T-helper 2 cell treated with Interferon-gamma antibody and Interleukin-4, amounts not matched to agents 5 μg/mL and 100 μg/mL, for 36 hours (primary cell): ENCODE measurements around the gene AOPEP.
A peak's percentile ranks its signal among the peaks of the same experiment; 100 is the strongest.
"Not testable (repeated sequence)": the region's sequence is repeated elsewhere in the genome, so short reads cannot be mapped to it uniquely, and the experiment has no call there.

Experiments
- DNase-seq: peaks from one replicate; pipeline ENCODE4 v3.0.0; 2021; ENCODE audit warnings: low spot score
- H3K27ac Mint-ChIP-seq: one replicate; pipeline ENCODE4 v1.8.0; 2021; ENCODE audit warnings: mild to moderate bottlenecking, mixed read lengths
- H3K27me3 Mint-ChIP-seq: one replicate; pipeline ENCODE4 v1.8.0; 2021; ENCODE audit warnings: low read depth, mixed read lengths
- H3K36me3 Mint-ChIP-seq: one replicate; pipeline ENCODE4 v1.8.0; 2021; ENCODE audit warnings: low read depth, mixed read lengths
- H3K4me1 Mint-ChIP-seq: one replicate; pipeline ENCODE4 v1.8.0; 2021; ENCODE audit warnings: low read depth, mixed read lengths
- H3K4me3 Mint-ChIP-seq: one replicate; pipeline ENCODE4 v1.8.0; 2022; ENCODE audit warnings: mild to moderate bottlenecking, moderate library complexity, mixed read lengths
- H3K9me3 Mint-ChIP-seq: one replicate; pipeline ENCODE4 v1.8.0; 2021; ENCODE audit warnings: mixed read lengths

AOPEP gene

GRCh38 chr9:95015569-95015968 lies 289.1 kb downstream of the AOPEP start:
- Mint-ChIP-seq H3K4me3 (no peak overlapping the region), H3K27me3 (no peaks in the 10 kb centered on the region), H3K9me3 (no peaks in the 10 kb centered on the region), H3K36me3 (peaks cover 13% of the 10 kb centered on the region), H3K27ac (no peak overlapping the region), H3K4me1 (peaks cover 4% of the 10 kb centered on the region)
- DNase-seq, result no peak

GRCh38 chr9:95017062-95017461 lies 290.6 kb downstream of the AOPEP start:
- DNase-seq, result no peak
- Mint-ChIP-seq H3K9me3 (no peaks in the 10 kb centered on the region), H3K27me3 (no peaks in the 10 kb centered on the region), H3K4me3 (no peak overlapping the region), H3K4me1 (peaks cover 4% of the 10 kb centered on the region), H3K36me3 (peaks cover 13% of the 10 kb centered on the region), H3K27ac (no peak overlapping the region)

- Mint-ChIP-seq H3K4me3 (no peak overlapping the region), H3K27me3 (no peaks in the 10 kb centered on the region), H3K9me3 (no peaks in the 10 kb centered on the region), H3K27ac (no peak overlapping the region), H3K36me3 (peaks cover 13% of the 10 kb centered on the region), H3K4me1 (peaks cover 4% of the 10 kb centered on the region)
- no peak for DNase-seq
Measured at GRCh38 chr9:95017661-95018060, 291.2 kb downstream of the AOPEP start.

GRCh38 chr9:95018099-95018936 lies 291.8 kb downstream of the AOPEP start:
- Mint-ChIP-seq H3K9me3 (no peaks in the 10 kb centered on the region), H3K36me3 (peaks cover 13% of the 10 kb centered on the region), H3K27ac (no peak overlapping the region), H3K4me1 (peaks cover 4% of the 10 kb centered on the region), H3K27me3 (no peaks in the 10 kb centered on the region), H3K4me3 (no peak overlapping the region)
- peak; percentile 21 for DNase-seq

GRCh38 chr9:95020644-95021043 lies 294.1 kb downstream of the AOPEP start:
- H3K4me3 Mint-ChIP-seq, H3K27me3 Mint-ChIP-seq, H3K27ac Mint-ChIP-seq, DNase-seq, H3K4me1 Mint-ChIP-seq, H3K9me3 Mint-ChIP-seq: not testable (repeated sequence)
- peaks cover 13% of the 10 kb centered on the region for H3K36me3 Mint-ChIP-seq

- no peaks in the 10 kb centered on the region for H3K9me3 Mint-ChIP-seq
- H3K36me3 Mint-ChIP-seq, result peaks cover 13% of the 10 kb centered on the region
- H3K27ac Mint-ChIP-seq, result no peak overlapping the region
- peaks cover 4% of the 10 kb centered on the region for H3K4me1 Mint-ChIP-seq
- no peak overlapping the region for H3K4me3 Mint-ChIP-seq
- no peak for DNase-seq
- no peaks in the 10 kb centered on the region for H3K27me3 Mint-ChIP-seq
Measured at GRCh38 chr9:95021166-95021886, 294.8 kb downstream of the AOPEP start.

- Mint-ChIP-seq H3K27me3 (no peaks in the 10 kb centered on the region), H3K4me1 (peaks cover 4% of the 10 kb centered on the region), H3K27ac (no peak overlapping the region), H3K9me3 (no peaks in the 10 kb centered on the region), H3K4me3 (no peak overlapping the region), H3K36me3 (peaks cover 10% of the 10 kb centered on the region)
- DNase-seq, result no peak
Measured at GRCh38 chr9:95022657-95023056, 296.2 kb downstream of the AOPEP start.

- Mint-ChIP-seq H3K27ac (no peak overlapping the region), H3K27me3 (no peaks in the 10 kb centered on the region), H3K4me1 (peaks cover 2% of the 10 kb centered on the region), H3K4me3 (no peak overlapping the region), H3K9me3 (no peaks in the 10 kb centered on the region), H3K36me3 (peaks cover 8% of the 10 kb centered on the region)
- DNase-seq, result no peak
Measured at GRCh38 chr9:95023217-95024003, 296.9 kb downstream of the AOPEP start.

GRCh38 chr9:95024097-95024671 lies 297.7 kb downstream of the AOPEP start:
- peaks cover 8% of the 10 kb centered on the region for H3K36me3 Mint-ChIP-seq
- no peak for DNase-seq
- H3K27me3 Mint-ChIP-seq, result no peaks in the 10 kb centered on the region
- H3K4me3 Mint-ChIP-seq, result no peak overlapping the region
- H3K4me1 Mint-ChIP-seq, result no peaks in the 10 kb centered on the region
- H3K9me3 Mint-ChIP-seq, result no peaks in the 10 kb centered on the region
- no peak overlapping the region for H3K27ac Mint-ChIP-seq

- Mint-ChIP-seq H3K4me1 (no peaks in the 10 kb centered on the region), H3K9me3 (no peaks in the 10 kb centered on the region), H3K36me3 (no peaks in the 10 kb centered on the region), H3K27me3 (no peaks in the 10 kb centered on the region), H3K4me3 (no peak overlapping the region), H3K27ac (no peak overlapping the region)
- DNase-seq, result no peak
Measured at GRCh38 chr9:95025213-95026147, 299.0 kb downstream of the AOPEP start.

GRCh38 chr9:95026148-95026524 lies 299.6 kb downstream of the AOPEP start:
- DNase-seq, result no peak
- Mint-ChIP-seq H3K9me3 (no peaks in the 10 kb centered on the region), H3K4me1 (no peaks in the 10 kb centered on the region), H3K27ac (no peak overlapping the region), H3K36me3 (no peaks in the 10 kb centered on the region), H3K4me3 (no peak overlapping the region), H3K27me3 (no peaks in the 10 kb centered on the region)

GRCh38 chr9:95027914-95028852 lies 301.7 kb downstream of the AOPEP start:
- Mint-ChIP-seq H3K36me3 (no peaks in the 10 kb centered on the region), H3K4me3 (no peak overlapping the region), H3K27me3 (no peaks in the 10 kb centered on the region), H3K9me3 (no peaks in the 10 kb centered on the region), H3K27ac (no peak overlapping the region), H3K4me1 (peaks cover 3% of the 10 kb centered on the region)
- DNase-seq, result no peak
